K562 (cell line): Measurements from ENCODE around the gene WNT3. TPM values are rescaled to one million over a fixed set of nuclear protein-coding genes. Genes with fewer than 3 reads are reported as not detected.

ENCODE experiments used
- ATAC-seq: fragments of 200-7000 bp; cut with Tn5 transposase; 3 replicates; pipeline ENCODE4 v1.9.1; 2020; ENCODE audit warnings: moderate library complexity
- BruUV-seq: library from RNA; stranded (reverse); fragments of 400-500 nt; replicated peaks from 2 replicates; lab custom pipeline; 2021; lab: Mats Ljungman, UMichigan
- CTCF ChIA-PET: fragments of 300-600 bp; formaldehyde crosslinking; extraction: SDS; loops from one replicate; lab custom pipeline; 2021; ENCODE audit warnings: low intra/inter-chr PET ratio; lab: Yijun Ruan, JAX
- POLR2A ChIA-PET: fragments of 300-600, 350-650 bp; sonication (Branson Sonifier 250); formaldehyde crosslinking; extraction: SDS; loops from one replicate; lab custom pipeline; 2021; ENCODE audit warnings: antibody characterized with exemption, inconsistent platforms; lab: Yijun Ruan, JAX
- DNase-seq, 4 experiments: peaks; one replicate each; pipeline versions ENCODE4 v3.0.0 to v3.0.0-alpha.2; 2011 to 2018; ENCODE audit warnings: low spot score in 3 of 4, mixed read lengths in 3 of 4; ENCODE audit errors: extremely low read depth in 1 of 4
- FAIRE-seq: peaks from 2 replicates; lab custom pipeline; 2011; peaks lifted over from hg19 to GRCh38; lab: Jason Lieb, UNC
- H2AFZ ChIP-seq: 2 replicates; pipeline ENCODE4 v1.6.0; 2011; ENCODE audit warnings: low read depth, low read length, control low read depth, inconsistent platforms
- H3K27ac ChIP-seq: fragments of 200-600 bp; 3 replicates; pipeline ENCODE4 v1.8.0; 2011; ENCODE audit warnings: low read depth, mild to moderate bottlenecking, control low read depth, inconsistent platforms, low read length, moderate library complexity, mixed read lengths; ENCODE audit errors: extremely low read depth
- H3K27me3 ChIP-seq, 2 experiments: fragments of 300-600 bp in 1 of 2; 2 replicates in 1 of 2; 3 replicates in 1 of 2; pipeline versions ENCODE4 v1.6.0 to v1.8.0; 2011; ENCODE audit warnings: inconsistent platforms in 2 of 2, low read length in 2 of 2, mild to moderate bottlenecking in 1 of 2, mixed read lengths in 1 of 2, moderate library complexity in 1 of 2; ENCODE audit not compliant: control insufficient read depth in 2 of 2, insufficient read depth in 2 of 2
- H3K36me3 ChIP-seq: fragments of 300-600 bp; 3 replicates; pipeline ENCODE4 v1.8.0; 2011; ENCODE audit warnings: mild to moderate bottlenecking, low read length, inconsistent platforms; ENCODE audit not compliant: control insufficient read depth, insufficient read depth
- H3K4me1 ChIP-seq, 2 experiments: fragments of 200-600 bp in 1 of 2; replicated peaks in 1 of 2; 2 replicates in 1 of 2; 3 replicates in 1 of 2; pipeline versions ENCODE4 v1.5.1 to v1.8.0; 2011; ENCODE audit warnings: inconsistent platforms in 2 of 2, low read length in 2 of 2, mild to moderate bottlenecking in 1 of 2, mixed read lengths in 1 of 2, moderate library complexity in 1 of 2; ENCODE audit not compliant: control insufficient read depth in 2 of 2, insufficient read depth in 2 of 2
- H3K4me2 ChIP-seq: 2 replicates; pipeline ENCODE4 v1.6.1; 2011; ENCODE audit warnings: low read length, control low read depth, inconsistent platforms, mixed read lengths; ENCODE audit not compliant: insufficient read depth
- H3K4me3 ChIP-seq: fragments of 200-600 bp; sonication (generic), shearing (Covaris generic); 2 replicates; pipeline ENCODE4 v1.5.1; 2016; ENCODE audit warnings: control low read depth, inconsistent platforms
- H3K79me2 ChIP-seq: fragments of 200-600 bp; 3 replicates; pipeline ENCODE4 v1.8.0; 2011; ENCODE audit warnings: low read length, inconsistent platforms; ENCODE audit not compliant: control insufficient read depth, insufficient read depth
- H3K9ac ChIP-seq, 2 experiments: 2 replicates each; pipeline versions ENCODE4 v1.6.0 to v1.6.1; 2011; ENCODE audit warnings: low read depth in 2 of 2, low read length in 2 of 2, control low read depth in 1 of 2, inconsistent platforms in 1 of 2, mild to moderate bottlenecking in 1 of 2, mixed read lengths in 1 of 2; ENCODE audit not compliant: insufficient read depth in 1 of 2
- H3K9me1 ChIP-seq: one replicate; pipeline ENCODE4 v1.6.0; 2011; ENCODE audit warnings: inconsistent platforms, mild to moderate bottlenecking, low read length, moderate library complexity; ENCODE audit not compliant: control insufficient read depth, insufficient read depth
- H3K9me3 ChIP-seq: replicated peaks from 2 replicates; pipeline ENCODE4 v1.5.1; 2011; ENCODE audit warnings: low read depth, low read length, inconsistent platforms; ENCODE audit not compliant: control insufficient read depth, insufficient read depth
- H4K20me1 ChIP-seq: replicated peaks from 2 replicates; pipeline ENCODE4 v1.6.1; 2011; ENCODE audit warnings: low read length, inconsistent platforms, mixed read lengths; ENCODE audit not compliant: control insufficient read depth, insufficient read depth
- CBX8 ChIP-seq: fragments of 200-600 bp; sonication (generic); IDR thresholded peaks from 2 replicates; pipeline ENCODE4 v1.6.1; 2012; ENCODE audit warnings: borderline replicate concordance, mixed run types, low read depth, mild to moderate bottlenecking, moderate library complexity, mixed read lengths, low read length, control low read depth, inconsistent platforms; ENCODE audit not compliant: poor library complexity, severe bottlenecking; ENCODE audit errors: extremely low read depth
- CHCHD3 ChIP-seq: fragments of 250-450 bp; sonication (Bioruptor Pico); IDR thresholded peaks from 2 replicates; pipeline ENCODE4 v2.1.2; 2022; ENCODE audit warnings: mild to moderate bottlenecking
- CREM ChIP-seq: IDR thresholded peaks from 2 replicates; pipeline ENCODE4 v1.6.1; 2014; ENCODE audit warnings: antibody characterized with exemption, low read depth
- DPF2 ChIP-seq: fragments of 450-650 bp; IDR thresholded peaks from 2 replicates; pipeline ENCODE4 v1.6.1; 2016
- ELF1 ChIP-seq: fragments of 200-800 bp; sonication (Bioruptor generic); IDR thresholded peaks from 2 replicates; pipeline ENCODE4 v1.6.1; 2016; ENCODE audit warnings: missing genetic modification characterization, missing compliant biosample characterization
- GABPB1 ChIP-seq: sonication (generic); formaldehyde crosslinking; IDR thresholded peaks from 2 replicates; pipeline ENCODE4 v1.8.0; 2022; ENCODE audit warnings: mild to moderate bottlenecking, missing genetic modification reagents
- KDM2B ChIP-seq: fragments of 250-450 bp; sonication (Bioruptor Pico); IDR thresholded peaks from 2 replicates; pipeline ENCODE4 v1.8.0; 2021; ENCODE audit warnings: mild to moderate bottlenecking, moderate library complexity
- MTA3 ChIP-seq: fragments of 450-650 bp; formaldehyde crosslinking; IDR thresholded peaks from 2 replicates; pipeline ENCODE4 v1.6.1; 2017; ENCODE audit warnings: mild to moderate bottlenecking, borderline replicate concordance
- NRF1 ChIP-seq, 2 experiments: fragments of 450-650 bp; IDR thresholded peaks in 1 of 2; conservative IDR thresholded peaks in 1 of 2; 2 replicates each; pipeline ENCODE4 v1.6.1; 2014; ENCODE audit warnings: mild to moderate bottlenecking in 2 of 2
- RB1 ChIP-seq: fragments of 450-650 bp; IDR thresholded peaks from 2 replicates; pipeline ENCODE4 v1.6.1; 2017; ENCODE audit warnings: low read depth, mild to moderate bottlenecking
- SNIP1 ChIP-seq: fragments of 450-650 bp; IDR thresholded peaks from 2 replicates; pipeline ENCODE4 v1.7.1; 2017; ENCODE audit warnings: low read depth, mild to moderate bottlenecking
- ZBTB17 ChIP-seq: fragments of 450-650 bp; formaldehyde crosslinking; IDR thresholded peaks from 2 replicates; pipeline ENCODE4 v1.4.0; 2020; ENCODE audit warnings: mild to moderate bottlenecking
- WGBS: fragments of 100-300 bp; shearing (Covaris generic); methylation state at CpG from one replicate; pipeline ENCODE4 v1.1.6; 2016; ENCODE audit warnings: low coverage, mixed read lengths; ENCODE audit not compliant: insufficient coverage; ENCODE audit errors: missing lambda C conversion rate; 5-methylcytosine and 5-hydroxymethylcytosine counted together
- in situ Hi-C: fragments of 300-500 bp; cut with MboI; formaldehyde crosslinking; loops from 4 replicates; pipeline ENCODE4 v1.15.0; 2018; ENCODE audit warnings: inconsistent platforms, mixed read lengths
- intact Hi-C: fragments of 100-400 bp; cut with micrococcal nuclease; formaldehyde crosslinking; loops from 2 replicates; pipeline ENCODE4 v1.14.2; 2022
- polyA plus RNA-seq, 8 experiments: library from polyadenylated mRNA; depleted of rRNA in 4 of 8; stranded (reverse) in 5 of 8; unstranded in 3 of 8; fragments of >200 nt; fragmentation: Nextera tagmentation in 2 of 8; fragmentation: Illumina TruSeq in 1 of 8; extraction: Ambion mirVana in 2 of 8; extraction: Trizol in 1 of 8; gene quantifications; 2 replicates each; pipeline versions ENCODE4 v1.2.1 to v1.2.3, GENCODE V29; 2011 to 2014; ENCODE audit warnings: inconsistent platforms in 1 of 8, missing spikeins in 1 of 8
- total RNA-seq, 7 experiments: library from RNA; depleted of rRNA in 6 of 7; stranded (reverse); fragments of >200 nt in 6 of 7; fragmentation: Illumina TruSeq in 2 of 7; extraction: Trizol in 2 of 7; gene quantifications; 2 replicates each; pipeline versions ENCODE4 v1.2.1 to v1.2.3, GENCODE V29; 2011 to 2021; ENCODE audit warnings: low replicate concordance in 1 of 7
- TF ChIP-seq, protein P1 (sequence below), 3 experiments: fragments of 200-800 bp in 1 of 3; fragments of 250-450 bp in 1 of 3; fragments of 450-650 bp in 1 of 3; sonication (Bioruptor Pico) in 1 of 3; sonication (Bioruptor generic) in 1 of 3; formaldehyde crosslinking in 1 of 3; IDR thresholded peaks; 2 replicates each; pipeline versions ENCODE4 v1.6.1 to v1.8.0; 2016 to 2022; ENCODE audit warnings: mild to moderate bottlenecking in 2 of 3, missing genetic modification characterization in 2 of 3, missing compliant biosample characterization in 1 of 3, moderate library complexity in 1 of 3

WNT3 gene
- total and polyA plus RNA-seq, 9 of the 15 experiments (the other 6 are each of a cell fraction or from before 2014, with no cell fraction given): 1.5 to 6.1 (median 3.3) TPM

DNA sequence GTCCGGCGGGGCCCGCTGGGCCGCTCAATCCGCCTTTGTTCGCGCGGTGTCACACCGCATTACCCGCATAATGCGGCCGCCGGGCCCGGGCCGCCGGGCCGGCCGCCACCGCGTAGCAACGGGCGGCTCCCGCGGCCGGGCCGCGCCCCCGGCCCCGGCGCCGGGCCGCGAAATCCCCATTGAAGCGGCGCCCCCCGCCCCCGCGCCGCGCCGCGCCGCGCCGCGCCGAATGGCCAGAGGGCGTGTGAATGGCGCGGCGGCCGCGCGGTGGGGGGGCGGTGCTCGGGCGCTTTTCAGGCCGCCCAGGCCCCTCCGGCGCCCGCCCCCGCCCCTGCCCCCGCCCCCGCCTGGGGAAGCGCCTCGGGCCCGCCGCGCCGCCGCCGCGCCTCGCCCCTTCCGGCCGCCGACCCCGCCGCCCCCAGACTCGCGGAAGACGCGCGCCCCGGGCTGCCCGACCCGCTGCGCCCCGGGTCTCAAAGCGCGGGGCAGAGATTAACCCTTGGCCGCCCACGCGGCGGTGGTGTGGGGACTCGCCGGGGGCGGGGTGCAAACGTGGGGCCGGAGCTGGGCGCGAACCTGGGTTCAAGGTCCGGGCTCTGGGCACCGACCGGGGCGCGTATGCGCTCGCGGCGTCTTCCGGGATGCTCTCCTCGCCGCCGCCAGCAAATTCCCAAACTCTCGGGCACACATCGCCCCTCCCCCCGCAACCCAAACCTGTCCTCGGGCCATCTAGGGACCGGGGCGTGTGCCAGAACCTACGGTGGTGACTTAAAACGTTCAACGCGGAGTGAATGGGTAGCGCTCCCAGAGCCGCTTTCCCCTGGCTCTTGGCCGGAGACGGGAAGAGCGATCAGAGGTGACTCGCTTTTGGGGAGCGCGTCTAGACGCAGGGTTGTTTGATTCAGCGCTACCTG is 46.7 kb downstream of the WNT3 start:
- Histone ChIP-seq H3K4me1 (peaks cover 30 to 69% of the 10 kb centered on the region in 2 experiments; a peak in 4 of 5 replicates), H3K9ac (peak overlapping the region; percentile 85 to 94), H2AFZ (peak overlapping the region; percentile 90), H3K4me2 (peak overlapping the region; percentile 86), H3K9me1 (no peaks in the 10 kb centered on the region), H4K20me1 (no peaks in the 10 kb centered on the region), H3K4me3 (peak overlapping the region; percentile 61), H3K9me3 (no peaks in the 10 kb centered on the region), H3K27ac (peak overlapping the region; percentile 95), H3K27me3 (no peaks in the 10 kb centered on the region), H3K79me2 (peaks cover 7% of the 10 kb centered on the region; the same call in 2 of the 3 replicates), H3K36me3 (no peaks in the 10 kb centered on the region)
- ATAC-seq (peak; percentile 45), FAIRE-seq (no peak), DNase-seq (peak; percentile 82 to 89 (median 85))
- POLR2A ChIA-PET: interaction anchor here (0.6 to 1.7 kb wide), 3 partner anchors 10 to 16 kb away, joined by 3 to 6 read pairs (median 3); no protein-coding TSS in a partner anchor
- CTCF ChIA-PET: no interaction called here
- 7% methylated on average over 33 of the region's 135 CpGs for WGBS
- in situ Hi-C loops (loop anchor here (25.0 kb wide), 1 partner anchor 335 kb away; no protein-coding TSS in a partner anchor), intact Hi-C loops (no loop called here)
- BruUV-seq: no TSS peak
- TF ChIP-seq NRF1 (conservative IDR thresholded peaks at IDR 0.05 in 1 of 2, IDR thresholded peaks at IDR 0.05 in 1 of 2) (0 out of 4 replicates have a peak, but pooled peaks of 1 of the 2 experiments have one; percentile 16), ZBTB17 (CRISPR knock-in tag) (0 out of 2 replicates have a peak, but pooled peaks have one; percentile 54), KDM2B (CRISPR knock-in tag) (peak; percentile 85; the same call in 1 of the 2 replicates), ELF1 (tag) (peak; percentile 37; the same call in 1 of the 2 replicates), CHCHD3 (0 out of 2 replicates have a peak, but pooled peaks have one; percentile 33), GABPB1 (CRISPR knock-in tag) (peak; percentile 62; the same call in 1 of the 2 replicates), CBX8 (no peak), MTA3 (peak; percentile 70; the same call in 1 of the 2 replicates), DPF2 (0 out of 2 replicates have a peak, but pooled peaks have one; percentile 30), CREM (peak; percentile 17; the same call in 1 of the 2 replicates), SNIP1 (no peak), RB1 (peak; percentile 63)
- TF ChIP-seq, protein P1, sequence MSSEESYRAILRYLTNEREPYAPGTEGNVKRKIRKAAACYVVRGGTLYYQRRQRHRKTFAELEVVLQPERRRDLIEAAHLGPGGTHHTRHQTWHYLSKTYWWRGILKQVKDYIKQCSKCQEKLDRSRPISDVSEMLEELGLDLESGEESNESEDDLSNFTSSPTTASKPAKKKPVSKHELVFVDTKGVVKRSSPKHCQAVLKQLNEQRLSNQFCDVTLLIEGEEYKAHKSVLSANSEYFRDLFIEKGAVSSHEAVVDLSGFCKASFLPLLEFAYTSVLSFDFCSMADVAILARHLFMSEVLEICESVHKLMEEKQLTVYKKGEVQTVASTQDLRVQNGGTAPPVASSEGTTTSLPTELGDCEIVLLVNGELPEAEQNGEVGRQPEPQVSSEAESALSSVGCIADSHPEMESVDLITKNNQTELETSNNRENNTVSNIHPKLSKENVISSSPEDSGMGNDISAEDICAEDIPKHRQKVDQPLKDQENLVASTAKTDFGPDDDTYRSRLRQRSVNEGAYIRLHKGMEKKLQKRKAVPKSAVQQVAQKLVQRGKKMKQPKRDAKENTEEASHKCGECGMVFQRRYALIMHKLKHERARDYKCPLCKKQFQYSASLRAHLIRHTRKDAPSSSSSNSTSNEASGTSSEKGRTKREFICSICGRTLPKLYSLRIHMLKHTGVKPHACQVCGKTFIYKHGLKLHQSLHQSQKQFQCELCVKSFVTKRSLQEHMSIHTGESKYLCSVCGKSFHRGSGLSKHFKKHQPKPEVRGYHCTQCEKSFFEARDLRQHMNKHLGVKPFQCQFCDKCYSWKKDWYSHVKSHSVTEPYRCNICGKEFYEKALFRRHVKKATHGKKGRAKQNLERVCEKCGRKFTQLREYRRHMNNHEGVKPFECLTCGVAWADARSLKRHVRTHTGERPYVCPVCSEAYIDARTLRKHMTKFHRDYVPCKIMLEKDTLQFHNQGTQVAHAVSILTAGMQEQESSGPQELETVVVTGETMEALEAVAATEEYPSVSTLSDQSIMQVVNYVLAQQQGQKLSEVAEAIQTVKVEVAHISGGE (CRISPR knock-in tag; IDR thresholded peaks at IDR 0.05): peak in 1 of 3 experiments; percentile 38; a peak in 1 of 6 replicates
